IPS DF 6.9 (cell line): ENCODE data around the gene TFF3.

ENCODE experiments used
- DNase-seq: peaks from one replicate; pipeline ENCODE4 v3.0.0-alpha.2; 2013; ENCODE audit warnings: low read depth, low spot score
- H3K27ac ChIP-seq: one replicate; pipeline ENCODE4 v1.5.1; 2013; ENCODE audit warnings: low read length, control low read depth
- H3K27me3 ChIP-seq: 2 replicates; pipeline ENCODE4 v1.6.1; 2013; ENCODE audit warnings: mild to moderate bottlenecking, low read length; ENCODE audit not compliant: control insufficient read depth, insufficient read depth
- H3K36me3 ChIP-seq: 2 replicates; pipeline ENCODE4 v1.6.1; 2013; ENCODE audit warnings: low read length; ENCODE audit not compliant: control insufficient read depth, insufficient read depth
- H3K4me1 ChIP-seq: 2 replicates; pipeline ENCODE4 v1.6.1; 2013; ENCODE audit warnings: low read length; ENCODE audit not compliant: control insufficient read depth, insufficient read depth
- H3K4me3 ChIP-seq: 2 replicates; pipeline ENCODE4 v1.5.1; 2013; ENCODE audit warnings: mild to moderate bottlenecking, low read length
- H3K9me3 ChIP-seq: 2 replicates; pipeline ENCODE4 v1.6.1; 2013; ENCODE audit warnings: low read length, inconsistent platforms; ENCODE audit not compliant: control insufficient read depth, insufficient read depth
- WGBS: extraction: QIAGEN DNeasy Blood & Tissue Kit; methylation state at CpG from one replicate; pipeline ENCODE4 v1.1.7; 2013; ENCODE audit warnings: mixed read lengths, missing lambda C conversion rate; ENCODE audit not compliant: insufficient read length, insufficient coverage; 5-methylcytosine and 5-hydroxymethylcytosine counted together

The TFF3 gene

GRCh38 chr21:42265231-42265812, 49.9 kb downstream of the TFF3 start:
- Histone ChIP-seq H3K4me1 (peaks cover 1% of the 10 kb centered on the region; the same call in 1 of the 2 replicates), H3K36me3 (no peaks in the 10 kb centered on the region), H3K27me3 (no peaks in the 10 kb centered on the region), H3K9me3 (no peaks in the 10 kb centered on the region), H3K27ac (no peak overlapping the region), H3K4me3 (no peak overlapping the region)
- DNase-seq: no peak
- WGBS: no CpG with 5 or more reads among the region's 12 CpGs

GRCh38 chr21:42264245-42265195, 50.7 kb downstream of the TFF3 start:
- no peaks in the 10 kb centered on the region for H3K9me3 ChIP-seq
- WGBS: no CpG with 5 or more reads among the region's 13 CpGs
- H3K27me3 ChIP-seq: no peaks in the 10 kb centered on the region
- H3K4me1 ChIP-seq: peaks cover 1% of the 10 kb centered on the region; the same call in 1 of the 2 replicates
- H3K36me3 ChIP-seq: no peaks in the 10 kb centered on the region
- DNase-seq: no peak
- no peak overlapping the region for H3K27ac ChIP-seq
- H3K4me3 ChIP-seq: no peak overlapping the region

GRCh38 chr21:42263591-42264131, 51.5 kb downstream of the TFF3 start:
- Histone ChIP-seq H3K4me1 (peaks cover 1% of the 10 kb centered on the region; the same call in 1 of the 2 replicates), H3K9me3 (no peaks in the 10 kb centered on the region), H3K4me3 (no peak overlapping the region), H3K27me3 (no peaks in the 10 kb centered on the region), H3K27ac (no peak overlapping the region), H3K36me3 (no peaks in the 10 kb centered on the region)
- no CpG with 5 or more reads among the region's 18 CpGs for WGBS
- DNase-seq: no peak

GRCh38 chr21:42262831-42263231, 52.4 kb downstream of the TFF3 start:
- no peak for DNase-seq
- Histone ChIP-seq H3K27me3 (no peaks in the 10 kb centered on the region), H3K27ac (no peak overlapping the region), H3K9me3 (no peaks in the 10 kb centered on the region), H3K36me3 (no peaks in the 10 kb centered on the region), H3K4me3 (no peak overlapping the region), H3K4me1 (peaks cover 1% of the 10 kb centered on the region; the same call in 1 of the 2 replicates)
- WGBS: no CpG with 5 or more reads among the region's 11 CpGs

- no peak overlapping the region for H3K27ac ChIP-seq
- no CpG with 5 or more reads among the region's 7 CpGs for WGBS
- H3K36me3 ChIP-seq: no peaks in the 10 kb centered on the region
- no peaks in the 10 kb centered on the region for H3K9me3 ChIP-seq
- H3K4me3 ChIP-seq: no peak overlapping the region
- no peak for DNase-seq
- no peaks in the 10 kb centered on the region for H3K27me3 ChIP-seq
- peaks cover 1% of the 10 kb centered on the region; the same call in 1 of the 2 replicates for H3K4me1 ChIP-seq
Observed at GRCh38 chr21:42261829-42262200, 53.4 kb downstream of the TFF3 start.
